ENCODE results near the gene HM13. TPM values are rescaled to one million over a fixed set of nuclear protein-coding genes. Genes with fewer than 3 reads are reported as not detected.
A peak's percentile ranks its signal among the peaks of the same experiment; 100 is the strongest.

Gene HM13
- total and polyA plus RNA-seq, 2 of the 13 experiments (the other 11 are each of a cell fraction or from before 2014, with no cell fraction given) = 118 to 243 TPM

- TF ChIP-seq, protein P1, sequence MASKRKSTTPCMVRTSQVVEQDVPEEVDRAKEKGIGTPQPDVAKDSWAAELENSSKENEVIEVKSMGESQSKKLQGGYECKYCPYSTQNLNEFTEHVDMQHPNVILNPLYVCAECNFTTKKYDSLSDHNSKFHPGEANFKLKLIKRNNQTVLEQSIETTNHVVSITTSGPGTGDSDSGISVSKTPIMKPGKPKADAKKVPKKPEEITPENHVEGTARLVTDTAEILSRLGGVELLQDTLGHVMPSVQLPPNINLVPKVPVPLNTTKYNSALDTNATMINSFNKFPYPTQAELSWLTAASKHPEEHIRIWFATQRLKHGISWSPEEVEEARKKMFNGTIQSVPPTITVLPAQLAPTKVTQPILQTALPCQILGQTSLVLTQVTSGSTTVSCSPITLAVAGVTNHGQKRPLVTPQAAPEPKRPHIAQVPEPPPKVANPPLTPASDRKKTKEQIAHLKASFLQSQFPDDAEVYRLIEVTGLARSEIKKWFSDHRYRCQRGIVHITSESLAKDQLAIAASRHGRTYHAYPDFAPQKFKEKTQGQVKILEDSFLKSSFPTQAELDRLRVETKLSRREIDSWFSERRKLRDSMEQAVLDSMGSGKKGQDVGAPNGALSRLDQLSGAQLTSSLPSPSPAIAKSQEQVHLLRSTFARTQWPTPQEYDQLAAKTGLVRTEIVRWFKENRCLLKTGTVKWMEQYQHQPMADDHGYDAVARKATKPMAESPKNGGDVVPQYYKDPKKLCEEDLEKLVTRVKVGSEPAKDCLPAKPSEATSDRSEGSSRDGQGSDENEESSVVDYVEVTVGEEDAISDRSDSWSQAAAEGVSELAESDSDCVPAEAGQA (IDR thresholded peaks at IDR 0.05; ENCODE audit: low read depth) = no peak
- TF ChIP-seq, protein P1 (CRISPR knock-in tag; IDR thresholded peaks at IDR 0.05; ENCODE audit: borderline replicate concordance) = peak; percentile 98; the same call in 1 of the 2 replicates
- TF ChIP-seq KLF9 (CRISPR knock-in tag; IDR thresholded peaks at IDR 0.05; ENCODE audit: low read depth) (no peak), HNRNPK (IDR thresholded peaks at IDR 0.05; ENCODE audit: low read depth, low read length, poor library complexity, severe bottlenecking) (peak; percentile 47), MXD3 (CRISPR knock-in tag; IDR thresholded peaks at IDR 0.05) (peak; percentile 88; the same call in 1 of the 2 replicates), ZFP36L2 (CRISPR knock-in tag; IDR thresholded peaks at IDR 0.05) (no peak), TEF (CRISPR knock-in tag; IDR thresholded peaks at IDR 0.05) (no peak), ZNF720 (CRISPR knock-in tag; IDR thresholded peaks at IDR 0.05) (no peak), ZNF512 (CRISPR knock-in tag; IDR thresholded peaks at IDR 0.05) (no peak), MAFG (CRISPR knock-in tag; IDR thresholded peaks at IDR 0.05) (no peak), HOXA7 (CRISPR knock-in tag; IDR thresholded peaks at IDR 0.05) (no peak), ZNF230 (CRISPR knock-in tag; IDR thresholded peaks at IDR 0.05) (no peak), GLI4 (CRISPR knock-in tag; IDR thresholded peaks at IDR 0.05; ENCODE audit: borderline replicate concordance) (no peak), ZNF772 (CRISPR knock-in tag; IDR thresholded peaks at IDR 0.05) (no peak; the same call in 1 of the 2 replicates), ZNF331 (CRISPR knock-in tag; IDR thresholded peaks at IDR 0.05) (0 out of 2 replicates have a peak, but pooled peaks have one; percentile 9), HOXA9 (CRISPR knock-in tag; IDR thresholded peaks at IDR 0.05; ENCODE audit: borderline replicate concordance) (no peak), HNRNPUL1 (IDR thresholded peaks at IDR 0.05; ENCODE audit: low read depth, low read length) (no peak)
- TF ChIP-seq, protein P2, sequence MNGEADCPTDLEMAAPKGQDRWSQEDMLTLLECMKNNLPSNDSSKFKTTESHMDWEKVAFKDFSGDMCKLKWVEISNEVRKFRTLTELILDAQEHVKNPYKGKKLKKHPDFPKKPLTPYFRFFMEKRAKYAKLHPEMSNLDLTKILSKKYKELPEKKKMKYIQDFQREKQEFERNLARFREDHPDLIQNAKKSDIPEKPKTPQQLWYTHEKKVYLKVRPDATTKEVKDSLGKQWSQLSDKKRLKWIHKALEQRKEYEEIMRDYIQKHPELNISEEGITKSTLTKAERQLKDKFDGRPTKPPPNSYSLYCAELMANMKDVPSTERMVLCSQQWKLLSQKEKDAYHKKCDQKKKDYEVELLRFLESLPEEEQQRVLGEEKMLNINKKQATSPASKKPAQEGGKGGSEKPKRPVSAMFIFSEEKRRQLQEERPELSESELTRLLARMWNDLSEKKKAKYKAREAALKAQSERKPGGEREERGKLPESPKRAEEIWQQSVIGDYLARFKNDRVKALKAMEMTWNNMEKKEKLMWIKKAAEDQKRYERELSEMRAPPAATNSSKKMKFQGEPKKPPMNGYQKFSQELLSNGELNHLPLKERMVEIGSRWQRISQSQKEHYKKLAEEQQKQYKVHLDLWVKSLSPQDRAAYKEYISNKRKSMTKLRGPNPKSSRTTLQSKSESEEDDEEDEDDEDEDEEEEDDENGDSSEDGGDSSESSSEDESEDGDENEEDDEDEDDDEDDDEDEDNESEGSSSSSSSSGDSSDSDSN (CRISPR knock-in tag; IDR thresholded peaks at IDR 0.05) = peak; percentile 77
Observed at GRCh38 chr20:31587545-31588389, 73.5 kb downstream of the HM13 start (continued).

Data from HepG2 (cell line).